ENCODE data around the gene PLEKHM3.

PLEKHM3 gene

GRCh38 chr2:207828361-207829057 lies 196.8 kb downstream of the PLEKHM3 start:
- H3K9me3 ChIP-seq (ENCODE audit: insufficient read depth, low read depth, low read length): no peaks in the 10 kb centered on the region
- no peaks in the 10 kb centered on the region for H4K20me1 ChIP-seq (ENCODE audit: insufficient read depth, low read length, poor library complexity, severe bottlenecking)
- H3K27me3 ChIP-seq (ENCODE audit: insufficient read depth, low read length, poor library complexity, severe bottlenecking): no peaks in the 10 kb centered on the region
- TF ChIP-seq CTCF (conservative IDR thresholded peaks at IDR 0.05; ENCODE audit: low read length): no peak
- no peak for TF ChIP-seq EZH2phosphoT487 (IDR thresholded peaks at IDR 0.05; ENCODE audit: borderline replicate concordance)
- peaks cover 17% of the 10 kb centered on the region for H3K4me1 ChIP-seq (ENCODE audit: insufficient read depth, low read length, poor library complexity, severe bottlenecking)
- H3K36me3 ChIP-seq (ENCODE audit: insufficient read depth, low read length): peaks cover 10% of the 10 kb centered on the region; the same call in 1 of the 2 replicates
- no peaks in the 10 kb centered on the region for H3K9me2 ChIP-seq (replicated peaks; ENCODE audit: low read depth, low read length)
- no peak overlapping the region for H3K4me2 ChIP-seq (ENCODE audit: low read depth, low read length, poor library complexity, severe bottlenecking)
- H3K4me3 ChIP-seq (ENCODE audit: low read length, poor library complexity, severe bottlenecking): no peak overlapping the region
- H2AFZ ChIP-seq (ENCODE audit: low read length): no peak overlapping the region
- no peaks in the 10 kb centered on the region for H3K79me2 ChIP-seq (ENCODE audit: insufficient read depth, low read length)
- no peak overlapping the region for H3K9ac ChIP-seq (ENCODE audit: low read depth, low read length, poor library complexity, severe bottlenecking)
- H3F3A ChIP-seq (ENCODE audit: low read depth): no peaks in the 10 kb centered on the region

GRCh38 chr2:207825978-207826377 lies 199.3 kb downstream of the PLEKHM3 start:
- Histone ChIP-seq H3K4me3 (ENCODE audit: low read length, poor library complexity, severe bottlenecking) (no peak overlapping the region), H3K27me3 (ENCODE audit: insufficient read depth, low read length, poor library complexity, severe bottlenecking) (no peaks in the 10 kb centered on the region), H3K36me3 (ENCODE audit: insufficient read depth, low read length) (peaks cover 10% of the 10 kb centered on the region; the same call in 1 of the 2 replicates), H3K9me2 (replicated peaks; ENCODE audit: low read depth, low read length) (no peaks in the 10 kb centered on the region), H3F3A (ENCODE audit: low read depth) (no peaks in the 10 kb centered on the region), H3K9me3 (ENCODE audit: insufficient read depth, low read depth, low read length) (no peaks in the 10 kb centered on the region), H4K20me1 (ENCODE audit: insufficient read depth, low read length, poor library complexity, severe bottlenecking) (no peaks in the 10 kb centered on the region), H3K4me1 (ENCODE audit: insufficient read depth, low read length, poor library complexity, severe bottlenecking) (peaks cover 16% of the 10 kb centered on the region), H3K79me2 (ENCODE audit: insufficient read depth, low read length) (no peaks in the 10 kb centered on the region), H3K9ac (ENCODE audit: low read depth, low read length, poor library complexity, severe bottlenecking) (no peak overlapping the region), H3K4me2 (ENCODE audit: low read depth, low read length, poor library complexity, severe bottlenecking) (no peak overlapping the region), H2AFZ (ENCODE audit: low read length) (no peak overlapping the region)
- TF ChIP-seq EZH2phosphoT487 (IDR thresholded peaks at IDR 0.05; ENCODE audit: borderline replicate concordance): no peak
- no peak for TF ChIP-seq CTCF (conservative IDR thresholded peaks at IDR 0.05; ENCODE audit: low read length)

GRCh38 chr2:207825045-207825954 lies 200.0 kb downstream of the PLEKHM3 start:
- no peak overlapping the region for H3K4me2 ChIP-seq (ENCODE audit: low read depth, low read length, poor library complexity, severe bottlenecking)
- peaks cover 9% of the 10 kb centered on the region for H3K4me1 ChIP-seq (ENCODE audit: insufficient read depth, low read length, poor library complexity, severe bottlenecking)
- H3F3A ChIP-seq (ENCODE audit: low read depth): no peaks in the 10 kb centered on the region
- H3K4me3 ChIP-seq (ENCODE audit: low read length, poor library complexity, severe bottlenecking): no peak overlapping the region
- H3K9me3 ChIP-seq (ENCODE audit: insufficient read depth, low read depth, low read length): no peaks in the 10 kb centered on the region
- no peak overlapping the region for H2AFZ ChIP-seq (ENCODE audit: low read length)
- no peaks in the 10 kb centered on the region for H4K20me1 ChIP-seq (ENCODE audit: insufficient read depth, low read length, poor library complexity, severe bottlenecking)
- peaks cover 10% of the 10 kb centered on the region; the same call in 1 of the 2 replicates for H3K36me3 ChIP-seq (ENCODE audit: insufficient read depth, low read length)
- no peaks in the 10 kb centered on the region for H3K9me2 ChIP-seq (replicated peaks; ENCODE audit: low read depth, low read length)
- H3K9ac ChIP-seq (ENCODE audit: low read depth, low read length, poor library complexity, severe bottlenecking): no peak overlapping the region
- no peaks in the 10 kb centered on the region for H3K79me2 ChIP-seq (ENCODE audit: insufficient read depth, low read length)
- H3K27me3 ChIP-seq (ENCODE audit: insufficient read depth, low read length, poor library complexity, severe bottlenecking): no peaks in the 10 kb centered on the region
- no peak for TF ChIP-seq EZH2phosphoT487 (IDR thresholded peaks at IDR 0.05; ENCODE audit: borderline replicate concordance)
- TF ChIP-seq CTCF (conservative IDR thresholded peaks at IDR 0.05; ENCODE audit: low read length): no peak
